ENCODE results near the gene SSR3.
"Not testable (repeated sequence)": the region's sequence is repeated elsewhere in the genome, so short reads cannot be mapped to it uniquely, and the experiment has no call there.

The SSR3 gene

DNA sequence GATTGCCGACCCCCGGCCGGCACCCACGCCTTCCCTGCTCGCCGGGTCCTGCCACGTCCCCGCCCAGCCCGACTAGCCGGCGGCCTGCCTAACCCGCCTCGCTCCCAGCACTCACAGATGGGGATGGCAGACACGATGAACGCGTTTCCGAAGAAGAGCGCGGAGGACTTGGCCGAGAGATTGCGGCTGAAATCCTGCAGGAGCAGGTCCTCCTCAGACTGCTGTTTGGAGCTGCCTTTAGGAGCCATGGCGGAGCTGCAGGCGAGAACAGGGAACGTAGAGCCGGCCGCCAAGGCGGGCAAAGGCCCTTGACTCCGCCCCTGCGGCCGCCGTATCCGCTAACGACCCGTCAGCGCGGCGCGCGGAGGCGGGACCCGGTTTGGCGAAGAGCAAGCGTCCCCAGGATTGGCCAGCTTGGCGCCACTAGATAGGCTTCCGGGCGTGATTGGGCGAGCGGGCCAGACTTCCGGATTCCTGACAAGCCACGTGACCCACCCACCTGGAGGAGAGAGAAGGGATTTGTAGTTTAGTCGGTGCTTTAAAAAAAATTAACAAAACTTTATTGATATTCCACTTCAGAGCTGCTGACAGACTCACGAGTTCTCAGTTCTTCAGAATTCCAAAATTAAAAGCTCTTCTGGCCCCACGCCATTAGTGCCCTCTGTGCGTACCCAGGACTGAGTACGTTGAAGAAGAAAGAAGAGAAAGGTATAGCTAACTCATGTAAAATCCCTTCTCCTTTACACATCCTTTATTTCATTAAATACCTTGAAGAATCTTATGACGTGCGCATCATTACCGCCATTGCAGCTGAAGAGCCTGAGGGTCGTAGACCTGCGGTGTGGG, at the start of gene SSR3:
TSS of gene SSR3 (minus strand) at position 276 of the 846 bp plus-strand sequence. CDS start at position 248, 28 bp downstream.
- peak; percentile 100 for DNase-seq

DNA sequence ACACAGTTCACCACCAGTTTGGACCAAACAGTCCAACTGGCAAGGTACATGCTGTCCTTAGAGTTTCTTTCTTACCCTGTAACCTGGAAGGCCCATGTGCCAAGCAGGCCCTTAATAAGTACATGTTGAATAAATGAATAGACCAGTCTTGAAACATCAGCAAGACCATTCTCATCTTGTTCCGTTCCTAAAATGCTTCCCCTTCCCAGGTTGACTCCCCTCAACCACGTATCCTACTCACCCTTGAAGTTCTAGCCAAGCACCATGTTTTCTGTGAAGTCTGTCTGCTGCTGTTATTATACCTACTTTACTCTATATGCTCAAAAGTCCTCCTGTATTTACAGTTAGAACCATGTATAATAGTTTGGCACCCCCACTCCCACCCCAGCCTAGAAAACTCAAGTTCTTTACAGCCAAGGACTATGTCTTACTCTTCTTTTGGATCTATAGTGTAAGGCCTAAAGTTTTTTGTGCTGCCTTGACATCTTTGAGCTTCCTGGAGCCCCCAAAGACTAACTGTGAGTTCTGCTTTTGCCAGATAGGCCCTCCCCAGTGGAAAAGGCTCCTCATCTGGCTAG, 49.2 kb upstream of the SSR3 start:
- no peak for DNase-seq

DNA sequence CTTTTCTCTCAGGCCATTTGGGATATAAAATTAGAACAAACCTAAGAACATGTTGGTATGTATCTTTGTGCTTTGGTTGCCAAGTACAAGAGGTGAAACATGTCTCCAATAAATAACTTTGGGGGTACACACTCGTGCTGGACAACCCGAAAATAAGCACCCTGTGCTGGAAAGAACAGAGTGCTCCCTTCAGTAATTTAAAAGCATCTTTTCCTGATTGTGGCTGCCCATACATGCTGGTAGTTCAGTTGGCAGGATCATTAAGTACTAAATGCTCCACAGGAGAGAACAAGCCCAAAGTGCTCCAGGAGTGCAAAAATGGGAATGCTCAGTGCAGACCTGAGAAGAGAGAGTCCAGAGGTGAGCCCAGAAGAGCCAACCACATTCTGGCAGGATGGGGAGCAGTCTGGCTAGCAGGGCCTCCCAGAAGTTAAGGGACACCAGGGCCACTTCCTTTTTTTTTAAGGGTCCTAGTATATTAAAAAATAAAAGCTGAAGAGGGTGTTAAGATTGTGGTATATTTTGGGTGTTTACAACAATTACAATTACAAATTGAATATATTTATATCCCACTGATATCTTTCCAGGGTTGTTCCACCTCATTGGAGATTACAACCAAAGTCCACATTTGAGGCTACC, 48.6 kb upstream of the SSR3 start:
- no peak for DNase-seq

DNA sequence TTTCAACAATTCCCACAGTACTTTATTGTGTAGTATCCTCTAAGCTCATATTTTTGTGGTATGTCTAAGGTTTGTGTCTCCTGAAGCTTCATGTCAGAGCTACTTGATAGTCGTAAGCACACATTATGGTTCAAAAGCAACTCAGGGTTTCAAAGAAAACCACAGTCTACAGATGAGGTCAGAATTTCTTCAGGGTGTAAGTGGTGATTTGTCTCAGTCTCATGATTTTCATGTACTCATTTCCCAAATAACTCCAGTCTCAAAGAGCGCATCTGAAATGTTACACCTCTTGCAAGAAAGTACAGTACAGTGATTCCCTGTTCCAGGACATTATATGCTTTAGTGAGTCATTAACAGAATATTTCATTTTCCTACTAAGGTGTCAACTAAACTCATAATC, 47.5 kb upstream of the SSR3 start:
- no peak for DNase-seq

DNA sequence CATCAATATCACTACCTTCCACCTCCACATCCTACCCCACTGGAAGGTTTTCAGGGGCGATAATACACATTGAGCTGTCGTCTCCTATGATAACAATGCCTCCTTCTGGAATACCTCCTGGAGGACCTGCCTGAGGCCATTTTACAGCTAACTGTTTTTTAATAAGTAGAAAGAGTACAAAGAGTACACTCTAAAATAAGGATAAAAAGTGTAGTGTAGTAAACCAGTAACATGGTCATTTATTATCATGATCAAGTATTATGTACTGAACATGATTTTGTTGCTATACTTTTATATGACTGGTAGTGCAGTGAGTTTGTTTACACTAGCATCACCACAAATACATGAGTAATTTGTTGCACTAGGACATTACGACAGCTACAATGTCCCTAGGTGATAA, 46.6 kb upstream of the SSR3 start:
- no peak for DNase-seq

DNA sequence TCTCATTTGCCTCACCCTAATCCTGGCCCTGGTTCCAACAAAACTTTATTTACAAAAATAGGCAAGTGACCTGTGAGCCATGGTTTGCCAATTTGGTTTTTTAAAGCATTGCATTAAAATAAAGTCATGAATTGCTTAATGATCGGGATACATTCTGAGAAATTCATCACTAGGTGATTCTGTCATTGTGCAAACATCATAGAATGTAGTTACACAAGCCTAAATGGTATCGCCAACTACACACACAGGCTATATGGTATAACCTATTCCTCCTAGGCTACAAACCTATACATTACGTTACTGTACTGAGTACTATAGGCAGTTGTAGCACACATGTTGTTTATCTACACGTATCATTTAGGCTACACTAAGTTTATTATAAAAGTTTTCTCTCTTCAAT, 45.9 kb upstream of the SSR3 start:
- DNase-seq = no peak

DNA sequence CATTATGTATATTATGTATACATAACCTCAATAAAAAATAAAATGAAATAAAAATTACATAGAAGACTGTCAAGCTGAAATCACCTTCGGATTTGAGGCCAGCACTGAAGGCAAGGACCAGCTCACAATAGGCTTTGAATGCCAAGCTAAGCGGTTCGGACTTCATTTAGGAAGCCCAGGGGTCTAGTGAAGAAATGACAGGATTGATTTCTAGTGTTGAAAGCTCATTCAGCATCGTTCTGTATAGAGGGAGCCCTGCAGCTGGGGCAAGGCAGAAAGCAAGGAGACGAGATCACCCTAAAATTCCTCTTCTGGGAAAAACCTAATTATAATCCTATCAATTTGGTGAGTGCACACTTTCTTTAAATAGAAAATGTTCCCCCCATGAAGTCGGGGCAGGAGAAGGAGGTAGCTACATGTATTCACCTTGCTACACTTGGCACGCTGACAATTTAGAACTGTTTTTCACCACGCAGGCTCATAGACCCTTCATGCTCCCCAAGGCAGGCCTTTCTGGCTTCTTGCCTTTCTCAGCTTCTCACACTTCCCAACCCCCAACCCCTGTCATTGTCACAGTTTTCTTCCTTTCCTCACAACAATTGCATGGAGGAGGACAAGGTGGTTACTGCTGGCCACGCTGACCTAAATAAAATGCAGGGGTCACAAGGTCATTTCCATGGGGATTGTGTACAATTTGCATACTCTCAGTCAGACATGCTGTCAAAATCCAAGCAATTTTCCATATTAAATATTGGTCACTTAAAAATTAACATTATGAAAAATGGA, 44.4 kb upstream of the SSR3 start:
- DNase-seq = no peak

DNA sequence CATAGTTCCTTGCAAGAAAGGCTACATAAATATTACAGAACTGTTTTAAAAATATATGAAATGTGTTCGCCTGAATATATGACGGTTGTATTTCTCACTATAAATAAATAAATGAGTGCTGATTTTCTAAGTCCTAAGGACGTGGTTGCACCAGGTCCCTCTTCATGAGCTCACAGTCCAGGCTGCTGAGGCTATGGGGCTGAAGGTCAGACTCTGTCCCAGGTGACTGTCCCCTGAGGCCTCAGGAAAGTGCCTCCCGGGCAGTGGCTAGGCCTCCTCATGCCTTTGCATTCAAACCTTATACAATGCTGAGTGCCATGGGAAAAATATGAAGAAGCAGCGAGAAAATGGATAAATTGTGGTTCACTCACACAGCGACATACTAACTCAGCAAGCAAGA, 43.5 kb upstream of the SSR3 start:
- DNase-seq = no peak

DNA sequence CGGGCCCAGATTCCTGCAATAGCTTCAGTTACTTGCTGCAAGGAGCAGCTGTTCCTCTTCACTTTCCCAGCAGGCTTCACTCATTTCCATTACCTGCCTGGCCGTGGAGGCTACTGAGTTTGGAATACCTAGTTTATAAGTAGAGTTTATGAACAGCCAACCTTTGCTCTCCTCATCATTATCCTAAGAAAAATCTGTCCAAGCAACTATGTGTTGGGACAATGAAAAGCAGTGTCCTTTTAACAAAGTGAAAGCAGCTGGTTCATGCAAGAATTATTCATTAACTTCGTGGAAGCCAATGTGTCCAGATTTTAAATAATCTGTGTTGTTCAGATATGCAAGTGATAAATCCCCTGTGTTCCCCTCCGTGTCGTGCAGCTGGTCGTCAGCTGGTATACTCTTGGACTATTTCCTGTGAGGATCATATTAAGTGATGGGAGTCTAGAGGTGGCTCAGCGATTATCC, 39.3 kb upstream of the SSR3 start:
- no peak for DNase-seq

DNA sequence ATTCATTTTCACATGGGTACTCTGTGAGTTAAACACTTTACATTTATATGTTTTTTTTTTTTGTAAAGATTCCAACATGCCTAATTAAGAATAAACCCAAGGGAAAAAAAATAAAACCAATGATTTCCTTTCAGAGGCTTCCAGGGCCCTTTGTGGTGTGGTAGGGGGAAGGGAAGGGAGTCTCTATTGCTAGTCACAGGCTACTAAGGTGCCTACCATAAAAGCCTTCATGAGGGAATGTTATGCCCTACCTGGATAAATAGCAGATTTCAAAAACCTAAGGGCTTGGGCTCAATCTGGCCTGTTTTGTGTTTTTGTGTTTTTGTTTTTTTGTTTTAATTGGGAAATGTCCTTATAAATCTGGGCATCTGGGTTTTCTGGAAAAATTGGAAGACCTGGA, 38.9 kb upstream of the SSR3 start:
- DNase-seq = no peak

DNA sequence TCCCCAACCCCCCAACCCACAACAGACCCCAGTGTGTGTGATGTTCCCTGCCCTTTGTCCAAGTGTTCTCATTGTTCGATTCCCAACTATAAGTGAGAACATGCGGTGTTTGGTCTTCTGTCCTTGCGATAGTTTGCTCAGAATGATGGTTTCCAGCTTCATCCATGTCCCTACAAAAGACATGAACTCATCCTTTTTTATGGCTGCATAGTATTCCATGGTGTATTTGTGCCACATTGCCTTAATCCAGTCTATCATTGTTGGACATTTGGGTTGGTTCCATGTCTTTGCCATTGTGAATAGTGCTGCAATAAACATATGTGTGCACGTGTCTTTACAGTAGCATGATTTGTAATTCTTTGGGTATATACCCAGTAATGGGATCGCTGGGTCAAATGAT, 34.9 kb upstream of the SSR3 start:
- not testable (repeated sequence) for DNase-seq

DNA sequence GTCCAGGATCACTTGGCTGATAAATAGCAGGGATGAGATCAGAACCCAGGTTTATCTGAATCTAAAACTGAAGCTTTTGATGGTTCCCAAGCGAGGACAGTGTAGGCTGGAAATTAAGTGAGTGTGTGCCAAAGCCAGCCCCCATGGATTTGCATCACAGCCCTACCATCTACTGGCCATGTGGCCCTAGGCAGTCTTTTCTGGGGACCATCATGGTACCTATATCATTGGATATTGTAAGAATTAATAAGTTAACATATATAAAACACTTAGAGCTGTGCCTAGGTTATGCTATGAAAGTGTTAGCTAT, 32.8 kb upstream of the SSR3 start:
- no peak for DNase-seq

DNA sequence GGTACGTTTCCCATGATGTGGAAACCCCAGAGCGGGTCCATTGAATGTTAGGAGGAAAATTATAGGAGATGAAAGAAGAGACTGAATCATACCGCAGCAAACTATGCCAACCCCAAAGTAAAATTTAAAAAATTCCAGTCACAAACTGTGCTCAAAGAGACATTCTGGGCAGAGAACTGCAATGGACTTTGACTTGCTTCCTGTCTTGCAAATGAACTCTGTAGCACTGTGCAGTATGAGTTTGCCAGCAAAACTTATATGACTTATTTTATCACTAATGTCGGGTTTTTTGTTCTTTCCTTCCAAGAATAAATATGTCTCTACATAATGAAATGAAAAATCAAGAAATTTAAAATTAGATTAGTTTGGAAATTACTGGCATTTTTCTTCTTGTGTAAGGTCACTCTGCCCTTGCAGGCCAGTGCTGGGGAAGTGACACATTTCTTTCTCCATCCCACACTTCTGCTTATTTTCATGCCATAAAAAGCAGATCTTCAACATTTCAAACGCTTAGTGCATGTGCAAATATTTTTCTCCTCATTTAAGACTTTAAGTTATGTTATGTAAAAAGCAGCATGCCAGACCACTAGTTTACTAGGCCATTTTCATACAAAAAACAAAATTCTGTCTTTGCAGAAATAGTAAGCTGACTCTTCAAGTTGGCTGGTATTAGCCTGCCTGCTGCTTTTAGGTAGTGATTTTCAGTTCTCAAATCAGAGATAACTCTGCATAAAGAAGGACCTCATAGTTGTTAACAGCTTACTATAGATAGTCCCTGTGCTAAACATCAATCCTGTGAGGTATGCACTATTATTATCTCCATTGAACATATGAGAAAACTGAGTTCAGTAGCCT, 32.2 kb upstream of the SSR3 start:
- DNase-seq = no peak

DNA sequence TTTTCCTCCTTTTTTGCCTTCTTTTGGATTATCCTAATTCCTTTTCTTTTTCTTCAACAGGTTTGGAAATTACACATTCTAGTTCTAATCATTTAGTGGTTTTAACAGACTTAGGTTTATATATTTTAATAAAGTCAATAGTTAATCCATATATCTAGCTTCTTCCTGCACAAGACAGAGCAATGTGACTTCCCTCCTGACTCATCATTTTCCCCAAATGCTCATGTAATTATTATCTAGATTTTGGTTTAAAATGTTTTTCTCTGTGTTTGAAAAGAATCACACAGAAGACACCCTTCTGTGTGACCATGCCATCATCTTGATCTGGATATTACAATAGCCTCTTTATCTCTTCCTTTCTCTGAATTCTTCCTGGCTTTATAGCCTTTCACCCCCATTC, 28.6 kb upstream of the SSR3 start:
- no peak for DNase-seq

DNA sequence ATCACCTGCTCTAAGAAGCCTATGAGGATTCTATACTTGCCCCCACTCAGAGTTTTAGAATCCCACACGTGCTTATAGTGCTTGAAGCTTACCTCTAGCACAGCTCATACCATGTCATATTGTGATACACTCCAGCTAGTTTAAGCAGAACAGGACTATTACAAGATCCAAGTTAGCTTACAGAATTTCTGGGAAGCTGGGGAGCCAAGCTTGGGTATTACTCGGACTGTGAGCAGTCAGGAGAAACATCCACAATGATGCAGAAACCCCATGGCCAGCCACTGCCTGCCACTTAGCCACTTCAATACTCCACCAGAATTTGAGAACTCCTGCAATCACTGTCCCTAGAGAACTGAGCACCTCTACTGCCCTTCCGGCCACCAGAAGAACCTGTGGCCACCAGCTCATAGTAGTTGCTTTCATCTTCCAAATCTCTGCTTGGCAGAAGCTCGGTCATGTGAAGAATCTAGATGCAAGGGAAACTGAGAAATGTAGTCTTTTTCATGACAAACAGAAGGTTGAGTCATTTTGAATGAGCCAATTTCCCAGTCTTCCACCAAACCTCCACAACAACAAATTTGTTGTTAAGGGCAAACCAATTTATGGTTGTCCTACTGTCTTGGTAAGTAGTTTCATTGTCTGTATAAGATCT, 27.7 kb upstream of the SSR3 start:
- no peak for DNase-seq

DNA sequence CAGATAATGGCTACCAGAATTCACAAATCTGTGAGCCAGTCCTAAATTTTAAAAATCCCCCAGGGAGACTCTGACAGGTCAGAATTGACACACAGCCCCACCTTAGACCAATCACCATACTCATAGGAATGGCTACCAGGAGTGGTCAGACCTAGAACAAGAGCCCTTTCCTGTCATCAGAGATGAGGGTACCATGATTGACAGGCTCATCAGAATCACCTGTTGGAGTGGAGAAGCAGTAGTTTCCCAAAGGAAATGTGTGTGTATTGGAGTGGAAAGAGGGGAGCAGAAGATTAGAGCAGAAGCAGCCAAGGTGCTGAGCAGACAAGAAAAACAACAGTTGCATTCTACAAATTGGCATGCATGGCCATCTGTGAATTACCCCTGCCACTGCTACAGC, 27.0 kb upstream of the SSR3 start:
- DNase-seq = no peak

DNA sequence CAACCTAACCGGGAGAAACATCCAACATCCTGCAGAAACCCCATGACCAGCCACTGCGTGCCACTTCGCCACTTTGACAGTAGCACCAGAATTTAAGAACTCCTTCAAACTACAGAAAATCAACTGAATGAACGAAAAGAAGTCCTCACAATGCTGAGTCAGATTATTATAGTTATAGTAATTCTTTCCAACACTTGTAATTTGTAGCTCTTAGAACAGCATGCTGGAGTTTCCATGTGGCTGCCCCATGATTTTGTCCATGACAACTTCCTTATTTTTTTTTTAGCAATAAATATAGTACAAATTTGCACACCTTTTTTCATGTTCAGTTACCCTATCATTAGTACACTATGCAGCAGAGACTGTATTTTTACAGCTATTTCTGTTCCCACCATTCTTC, 26.1 kb upstream of the SSR3 start:
- DNase-seq = no peak

DNA sequence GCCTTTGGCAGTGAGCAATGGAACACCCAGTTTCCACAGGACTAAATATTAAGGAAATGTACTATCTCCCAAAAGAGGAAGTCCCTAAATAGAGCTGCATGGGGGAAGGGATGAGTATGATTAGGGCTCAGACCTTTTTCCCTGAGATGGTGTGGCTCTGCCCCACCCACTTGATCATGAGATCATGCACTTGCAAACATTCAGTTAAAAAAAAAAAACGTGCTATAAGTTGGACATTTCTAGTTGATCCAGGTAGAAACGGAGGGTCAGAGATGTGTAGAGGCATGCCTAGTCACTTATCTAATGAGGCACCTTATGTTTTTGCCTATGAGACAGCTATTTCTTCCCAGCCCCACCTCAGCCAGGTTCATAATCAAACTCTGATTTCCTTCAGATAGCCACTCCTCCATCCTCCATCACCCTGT, 24.5 kb upstream of the SSR3 start:
- no peak for DNase-seq

DNA sequence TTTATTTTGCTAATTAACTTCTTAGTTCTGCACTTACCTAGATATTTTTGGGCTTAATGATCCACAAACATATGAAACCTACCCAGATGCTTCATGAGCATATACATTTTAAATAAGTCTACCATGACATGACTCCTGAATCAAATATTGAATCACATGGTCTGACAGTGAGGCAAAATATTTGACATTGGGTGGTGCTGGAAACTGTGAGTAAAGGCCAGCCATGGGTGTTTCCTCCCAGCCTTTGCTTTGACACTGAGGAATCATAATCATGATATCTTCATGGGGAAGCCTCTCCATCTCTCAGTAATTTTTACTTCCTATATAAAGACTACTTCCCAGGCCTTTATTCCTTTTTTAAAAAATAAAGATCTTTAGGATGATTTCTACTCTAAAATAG, 22.8 kb upstream of the SSR3 start:
- no peak for DNase-seq

DNA sequence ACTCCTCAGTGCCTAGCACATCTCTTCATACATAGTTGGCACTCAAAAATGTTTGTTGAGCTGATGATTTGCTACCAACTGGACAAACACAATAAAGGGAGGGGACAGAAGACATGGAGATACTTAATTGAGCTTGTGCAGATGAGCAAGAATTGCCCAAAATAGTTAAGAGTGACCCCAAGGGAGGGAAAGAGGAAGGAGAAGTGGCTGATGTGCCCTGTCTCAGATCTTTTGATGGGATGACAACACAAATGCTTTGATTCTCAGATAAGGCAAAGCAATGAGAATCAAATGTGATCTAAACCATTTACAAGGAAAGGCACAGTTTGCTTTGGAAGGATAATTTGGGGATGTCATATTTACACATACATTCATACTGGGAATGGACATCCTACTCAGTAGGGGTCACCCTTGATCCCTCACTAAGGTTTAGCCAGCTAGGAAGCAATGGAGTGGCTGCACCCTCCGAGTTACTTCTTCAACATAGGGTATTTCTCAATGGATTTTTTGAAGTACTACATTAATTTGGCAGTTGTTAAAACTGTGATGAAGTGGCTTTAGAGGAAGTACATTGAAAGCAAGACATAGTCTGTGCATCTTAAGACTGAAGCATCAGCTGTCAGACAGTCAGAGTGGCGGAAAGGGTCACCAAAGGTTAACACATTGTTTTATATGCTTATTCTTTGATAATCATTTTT, 21.9 kb upstream of the SSR3 start:
- DNase-seq = no peak

DNA sequence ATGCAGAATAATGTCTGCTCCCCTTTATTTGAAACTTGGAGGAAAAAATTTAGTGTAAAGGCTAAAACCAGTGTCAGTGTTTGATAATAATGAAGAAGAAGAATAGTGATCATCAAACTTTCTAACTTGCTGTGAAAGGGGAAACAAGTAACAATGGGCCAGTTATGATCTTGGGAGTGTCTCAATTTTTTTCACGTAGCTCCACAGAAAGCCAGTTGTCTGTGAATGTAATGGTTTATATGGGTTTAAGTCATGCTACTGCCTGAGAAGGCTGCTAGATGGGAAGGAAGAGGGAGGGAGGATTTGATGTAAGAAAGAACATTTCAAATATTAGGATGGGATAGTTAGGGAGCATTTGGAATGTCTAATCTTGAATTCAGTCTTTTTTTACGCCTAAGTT, 21.1 kb upstream of the SSR3 start:
- no peak for DNase-seq
